Measurements from ENCODE around the gene APOL1.

APOL1 gene

DNA sequence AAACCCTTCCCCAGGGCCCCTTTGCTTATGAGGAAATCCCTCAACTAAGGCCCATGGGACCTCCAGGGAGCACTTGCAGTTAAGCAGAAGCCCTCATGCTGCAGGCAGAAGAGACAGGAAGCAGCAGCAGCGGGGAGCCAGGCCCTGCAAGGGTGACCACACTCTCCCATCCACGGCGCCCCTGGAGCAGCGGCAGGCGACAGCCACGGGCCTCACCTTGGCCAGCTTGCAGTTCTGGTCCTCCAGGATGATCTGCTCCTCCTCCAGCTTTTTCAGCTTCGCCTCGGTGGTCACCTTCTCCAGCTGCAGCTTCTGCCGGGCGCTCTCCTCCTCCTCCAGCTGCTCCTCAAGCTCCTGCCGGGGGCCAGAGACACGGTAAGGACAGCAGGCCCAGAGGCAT is 47.0 kb downstream of the APOL1 start:
- H3K4me3 Mint-ChIP-seq: no peak overlapping the region
- peaks cover 3% of the 10 kb centered on the region for H3K27me3 Mint-ChIP-seq
- peaks cover 73% of the 10 kb centered on the region for H3K36me3 Mint-ChIP-seq
- no peaks in the 10 kb centered on the region for H3K9me3 Mint-ChIP-seq
- CTCF ChIA-PET: interaction anchor here (1.6 to 8.1 kb wide), 4 partner anchors 13 to 175 kb away, joined by 8 to 88 read pairs (median 26); no protein-coding TSS in a partner anchor
- no peak for DNase-seq
- H3K27ac Mint-ChIP-seq: peak overlapping the region; percentile 5
- peaks cover 18% of the 10 kb centered on the region for H3K4me1 Mint-ChIP-seq

GRCh38 chr22:36300396-36301212 is 47.7 kb downstream of the APOL1 start:
- H3K27ac Mint-ChIP-seq: peak overlapping the region; percentile 77
- H3K27me3 Mint-ChIP-seq: peaks cover 3% of the 10 kb centered on the region
- peaks cover 75% of the 10 kb centered on the region for H3K36me3 Mint-ChIP-seq
- H3K9me3 Mint-ChIP-seq: no peaks in the 10 kb centered on the region
- CTCF ChIA-PET: interaction anchor here (0.6 to 8.1 kb wide), 28 partner anchors 8 to 227 kb away, joined by 3 to 88 read pairs (median 5); no protein-coding TSS in a partner anchor
- no peak overlapping the region for H3K4me3 Mint-ChIP-seq
- peaks cover 15% of the 10 kb centered on the region for H3K4me1 Mint-ChIP-seq
- DNase-seq: no peak

DNA sequence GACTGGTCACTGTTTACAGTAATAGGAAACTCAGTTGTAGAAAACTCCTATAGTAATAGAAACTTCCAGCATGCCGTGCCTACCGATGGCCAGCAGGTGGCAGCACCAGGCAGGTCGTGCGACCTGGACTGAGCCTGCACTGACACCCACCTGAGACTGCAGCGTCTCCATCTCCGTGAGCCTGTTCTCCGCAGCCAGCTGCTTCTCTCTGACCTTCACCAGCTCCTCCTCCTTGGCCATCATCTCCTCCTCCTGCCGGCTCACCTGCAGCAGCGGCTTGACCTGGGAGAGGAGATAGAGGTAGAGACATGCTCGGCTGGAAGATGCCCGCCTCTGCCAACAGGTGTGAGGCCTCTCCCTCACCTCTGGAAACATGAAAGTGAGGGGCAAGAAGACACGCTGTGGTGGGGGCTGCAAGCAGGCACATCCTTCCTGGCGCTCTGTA is 48.5 kb downstream of the APOL1 start:
- Mint-ChIP-seq H3K36me3 (peaks cover 76% of the 10 kb centered on the region), H3K9me3 (no peaks in the 10 kb centered on the region), H3K4me1 (peaks cover 12% of the 10 kb centered on the region), H3K27ac (peak overlapping the region; percentile 74), H3K27me3 (peaks cover 3% of the 10 kb centered on the region), H3K4me3 (no peak overlapping the region)
- CTCF ChIA-PET: interaction anchor here (0.6 to 8.1 kb wide), 30 partner anchors 12 to 227 kb away, joined by 3 to 88 read pairs (median 4); no protein-coding TSS in a partner anchor
- peak; percentile 87 for DNase-seq

- no peak overlapping the region for H3K4me3 Mint-ChIP-seq
- peak overlapping the region; percentile 70 for H3K27ac Mint-ChIP-seq
- peaks cover 12% of the 10 kb centered on the region for H3K4me1 Mint-ChIP-seq
- H3K27me3 Mint-ChIP-seq: peaks cover 3% of the 10 kb centered on the region
- H3K9me3 Mint-ChIP-seq: no peaks in the 10 kb centered on the region
- CTCF ChIA-PET: interaction anchor here (0.9 to 8.1 kb wide), 21 partner anchors 12 to 226 kb away, joined by 3 to 88 read pairs (median 5); no protein-coding TSS in a partner anchor
- H3K36me3 Mint-ChIP-seq: peaks cover 79% of the 10 kb centered on the region
- DNase-seq: no peak
Observed at GRCh38 chr22:36301851-36302250, 48.9 kb downstream of the APOL1 start.

GRCh38 chr22:36302439-36303114 is 49.6 kb downstream of the APOL1 start:
- H3K27ac Mint-ChIP-seq: peak overlapping the region; percentile 42
- CTCF ChIA-PET: interaction anchor here (0.9 to 8.1 kb wide), 17 partner anchors 9 to 183 kb away, joined by 3 to 88 read pairs (median 5); partner anchors contain the start of gene APOL2
- no peak overlapping the region for H3K4me3 Mint-ChIP-seq
- DNase-seq: no peak
- peaks cover 79% of the 10 kb centered on the region for H3K36me3 Mint-ChIP-seq
- peaks cover 3% of the 10 kb centered on the region for H3K27me3 Mint-ChIP-seq
- peaks cover 12% of the 10 kb centered on the region for H3K4me1 Mint-ChIP-seq
- H3K9me3 Mint-ChIP-seq: no peaks in the 10 kb centered on the region

GRCh38 chr22:36303115-36303467 is 50.2 kb downstream of the APOL1 start:
- H3K27me3 Mint-ChIP-seq: peaks cover 3% of the 10 kb centered on the region
- peaks cover 76% of the 10 kb centered on the region for H3K36me3 Mint-ChIP-seq
- no peak for DNase-seq
- CTCF ChIA-PET: interaction anchor here (1.4 to 8.1 kb wide), 7 partner anchors 9 to 167 kb away, joined by 4 to 88 read pairs (median 21); partner anchors contain the start of gene APOL2
- peaks cover 12% of the 10 kb centered on the region for H3K4me1 Mint-ChIP-seq
- no peaks in the 10 kb centered on the region for H3K9me3 Mint-ChIP-seq
- peak overlapping the region; percentile 42 for H3K27ac Mint-ChIP-seq
- H3K4me3 Mint-ChIP-seq: no peak overlapping the region

DNA sequence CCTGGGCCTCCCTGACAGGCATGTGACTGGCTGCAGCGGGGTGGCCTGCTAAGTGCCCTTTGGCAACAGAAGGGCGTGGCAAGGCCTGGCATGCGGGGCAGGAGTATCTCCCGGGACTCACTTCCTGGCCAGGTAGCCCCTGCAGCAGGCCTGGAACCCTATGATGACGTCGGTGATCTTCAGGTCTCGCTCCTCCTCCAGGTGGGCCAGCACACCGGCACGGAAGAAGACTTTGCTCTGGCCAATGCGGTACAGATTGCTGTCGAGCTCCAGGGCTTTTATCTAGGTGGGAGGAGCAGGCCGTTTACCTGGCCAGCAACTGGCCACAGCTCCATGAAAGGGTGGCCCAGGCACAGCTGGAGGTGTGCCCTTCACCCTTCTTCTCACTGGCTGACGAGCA is 50.9 kb downstream of the APOL1 start:
- no peak for DNase-seq
- peak overlapping the region; percentile 58 for H3K27ac Mint-ChIP-seq
- CTCF ChIA-PET: interaction anchor here (1.0 to 8.1 kb wide), 6 partner anchors 9 to 166 kb away, joined by 3 to 88 read pairs (median 14); partner anchors contain the start of gene APOL2
- H3K36me3 Mint-ChIP-seq: peaks cover 77% of the 10 kb centered on the region
- no peak overlapping the region for H3K4me3 Mint-ChIP-seq
- H3K9me3 Mint-ChIP-seq: no peaks in the 10 kb centered on the region
- peaks cover 3% of the 10 kb centered on the region for H3K27me3 Mint-ChIP-seq
- H3K4me1 Mint-ChIP-seq: peaks cover 15% of the 10 kb centered on the region

- Mint-ChIP-seq H3K4me3 (no peak overlapping the region), H3K27me3 (peaks cover 3% of the 10 kb centered on the region), H3K4me1 (peaks cover 15% of the 10 kb centered on the region), H3K36me3 (peaks cover 77% of the 10 kb centered on the region), H3K27ac (peak overlapping the region; percentile 65), H3K9me3 (no peaks in the 10 kb centered on the region)
- DNase-seq: no peak
- CTCF ChIA-PET: interaction anchor here (1.0 to 8.1 kb wide), 4 partner anchors 9 to 166 kb away, joined by 3 to 88 read pairs (median 28); no protein-coding TSS in a partner anchor
Observed at GRCh38 chr22:36304429-36304828, 51.5 kb downstream of the APOL1 start.

DNA sequence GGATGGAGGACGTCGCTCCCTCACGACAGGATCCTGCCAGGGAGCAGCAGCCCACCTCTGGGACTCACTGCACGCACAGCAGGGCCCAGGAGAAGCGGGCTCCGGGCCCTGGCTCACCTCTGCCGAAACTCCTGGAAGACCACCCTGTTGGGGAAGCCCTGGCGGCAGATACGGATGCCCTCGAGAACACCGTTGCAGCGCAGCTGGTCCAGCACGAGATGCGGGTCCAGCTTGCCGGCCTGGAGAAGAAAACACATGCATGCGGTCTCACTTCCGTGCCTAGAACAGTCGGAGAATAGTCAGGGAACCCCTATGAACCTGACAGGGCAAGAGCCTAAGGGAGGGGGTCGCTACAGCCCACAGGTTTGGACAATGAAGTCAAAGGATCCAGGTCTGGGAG is 52.9 kb downstream of the APOL1 start:
- DNase-seq: no peak
- Mint-ChIP-seq H3K27ac (peak overlapping the region; percentile 65), H3K36me3 (peaks cover 76% of the 10 kb centered on the region)

DNA sequence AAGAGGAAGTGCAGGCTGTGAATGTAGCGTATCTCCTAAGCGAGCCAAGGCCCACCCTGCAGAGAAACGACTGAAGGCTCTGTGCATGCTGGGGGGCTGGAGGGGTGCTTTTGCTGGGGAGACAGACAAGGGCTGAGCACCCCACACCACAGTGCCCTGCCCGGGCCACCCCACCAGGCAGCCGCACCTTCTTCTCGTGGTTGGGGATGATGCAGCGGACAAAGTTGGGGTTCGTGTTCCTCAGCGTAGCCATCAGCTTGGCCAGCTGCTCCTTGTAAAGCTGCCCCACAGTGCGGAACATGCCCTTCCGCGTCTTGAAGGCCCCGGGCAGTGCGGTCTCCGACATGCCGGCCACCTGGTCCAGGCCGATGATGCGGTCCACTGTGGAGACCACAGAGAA is 53.3 kb downstream of the APOL1 start:
- Mint-ChIP-seq H3K9me3 (no peaks in the 10 kb centered on the region), H3K4me1 (peaks cover 15% of the 10 kb centered on the region), H3K4me3 (no peak overlapping the region), H3K27me3 (no peaks in the 10 kb centered on the region), H3K27ac (no peak overlapping the region), H3K36me3 (peaks cover 76% of the 10 kb centered on the region)
- no peak for DNase-seq
- CTCF ChIA-PET: interaction anchor here (1.0 to 1.1 kb wide), 2 partner anchors 12 to 163 kb away, joined by 3 to 4 read pairs; no protein-coding TSS in a partner anchor

More for the DNA sequence above, 52.9 kb downstream of the APOL1 start:
- H3K27me3 Mint-ChIP-seq: peaks cover 1% of the 10 kb centered on the region
- H3K4me3 Mint-ChIP-seq: no peak overlapping the region
- CTCF ChIA-PET: interaction anchor here (1.0 kb wide), 1 partner anchor 12 kb away, joined by 3 read pairs; no protein-coding TSS in a partner anchor
- peaks cover 15% of the 10 kb centered on the region for H3K4me1 Mint-ChIP-seq
- no peaks in the 10 kb centered on the region for H3K9me3 Mint-ChIP-seq

GRCh38 chr22:36308880-36309279 is 55.9 kb downstream of the APOL1 start:
- H3K36me3 Mint-ChIP-seq: peaks cover 79% of the 10 kb centered on the region

DNA sequence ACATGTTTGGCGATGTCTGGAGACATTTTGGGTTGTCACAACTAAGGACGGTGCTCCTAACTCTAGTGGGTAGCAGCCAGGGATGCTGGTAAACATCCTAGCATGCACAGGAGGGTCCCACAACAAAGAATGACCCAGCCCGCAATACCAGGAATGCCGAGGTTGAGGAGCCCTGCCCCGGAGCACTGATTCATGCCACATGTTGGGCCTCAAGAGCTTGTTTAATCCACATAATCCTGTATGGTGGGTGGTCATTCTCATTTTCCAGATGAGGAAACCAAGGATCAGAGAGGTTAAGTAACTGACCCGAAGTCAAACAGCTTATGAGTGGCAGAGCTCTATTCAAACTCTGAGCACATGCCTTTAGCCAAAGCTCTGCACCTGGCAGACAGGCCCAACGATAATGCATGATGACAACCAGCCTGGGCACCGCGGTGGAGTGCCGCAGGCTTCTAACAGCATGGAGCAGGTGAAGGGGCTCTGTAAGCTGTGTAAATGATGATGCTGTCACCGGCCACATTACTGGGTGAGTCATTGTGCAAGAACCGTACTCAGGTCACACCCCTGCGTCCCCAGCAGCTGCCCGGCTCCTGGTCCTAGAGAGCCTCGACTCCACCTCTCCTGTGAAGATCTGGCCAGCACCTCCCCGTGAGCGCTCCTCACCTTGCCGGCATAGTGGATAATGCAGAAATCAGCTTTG is 58.6 kb downstream of the APOL1 start:
- Mint-ChIP-seq H3K27me3 (no peaks in the 10 kb centered on the region), H3K4me3 (no peak overlapping the region), H3K27ac (no peak overlapping the region), H3K9me3 (no peaks in the 10 kb centered on the region), H3K4me1 (peaks cover 3% of the 10 kb centered on the region), H3K36me3 (peaks cover 73% of the 10 kb centered on the region)
- DNase-seq: no peak
- CTCF ChIA-PET: interaction anchor here (1.5 to 5.7 kb wide), 2 partner anchors 9 to 23 kb away, joined by 3 to 33 read pairs; no protein-coding TSS in a partner anchor

More at GRCh38 chr22:36308880-36309279, 55.9 kb downstream of the APOL1 start:
- DNase-seq: no peak
- no peaks in the 10 kb centered on the region for H3K27me3 Mint-ChIP-seq
- CTCF ChIA-PET: interaction anchor here (1.2 to 1.9 kb wide), 2 partner anchors 8 to 31 kb away, joined by 4 to 6 read pairs; no protein-coding TSS in a partner anchor
- H3K9me3 Mint-ChIP-seq: no peaks in the 10 kb centered on the region
- H3K4me3 Mint-ChIP-seq: no peak overlapping the region
- peaks cover 7% of the 10 kb centered on the region for H3K4me1 Mint-ChIP-seq
- H3K27ac Mint-ChIP-seq: peak overlapping the region; percentile 26

GRCh38 chr22:36315325-36315724 is 62.4 kb downstream of the APOL1 start:
- H3K36me3 Mint-ChIP-seq: peaks cover 79% of the 10 kb centered on the region
- no peaks in the 10 kb centered on the region for H3K27me3 Mint-ChIP-seq
- H3K27ac Mint-ChIP-seq: peak overlapping the region; percentile 24
- no peak for DNase-seq
- CTCF ChIA-PET: interaction anchor here (0.9 to 5.7 kb wide), 3 partner anchors 13 to 155 kb away, joined by 3 to 33 read pairs (median 9); no protein-coding TSS in a partner anchor
- H3K9me3 Mint-ChIP-seq: no peaks in the 10 kb centered on the region
- H3K4me1 Mint-ChIP-seq: peaks cover 5% of the 10 kb centered on the region
- H3K4me3 Mint-ChIP-seq: no peak overlapping the region

Data from activated naive CD4-positive, alpha-beta T cell treated with anti-CD3 and anti-CD28 coated beads, Interleukin-2, amount 10 ng/mL, durations not matched to agents 7 days and 5 days (primary cell).